Body of pancreas (tissue), 4 donors: ENCODE results near the gene MAPK8IP3. TPM values are rescaled to one million over a fixed set of nuclear protein-coding genes. Genes with fewer than 3 reads are reported as not detected.
A peak's percentile ranks its signal among the peaks of the same experiment; 100 is the strongest.

Experiments used
- ATAC-seq: fragments of 150-250 bp; one replicate; pipeline ENCODE4 v1.9.1; 2016
- DNase-seq, 4 donors: peaks; one replicate each; pipeline ENCODE4 v3.0.0-alpha.2; 2019
- H3K27ac ChIP-seq, 4 donors: fragments of 200-600 bp; sonication (generic); 1 replicate in 3 of 4; 2 replicates in 1 of 4; pipeline versions ENCODE4 v1.5.1 to v1.6.1; 2016 to 2019; ENCODE audit warnings: mild to moderate bottlenecking in 1 of 4, mixed read lengths in 1 of 4, moderate library complexity in 1 of 4
- H3K27me3 ChIP-seq, 2 donors: fragments of 200-600 bp; sonication (generic); one replicate each; pipeline ENCODE4 v1.6.0; 2016; ENCODE audit warnings: mild to moderate bottlenecking in 1 of 2
- H3K36me3 ChIP-seq, 2 donors: fragments of 200-600 bp; sonication (generic); replicated peaks in 1 of 2; 2 replicates each; pipeline ENCODE4 v1.5.1; 2016; ENCODE audit warnings: low read depth in 2 of 2; ENCODE audit not compliant: insufficient read depth in 1 of 2
- H3K4me1 ChIP-seq: fragments of 200-600 bp; sonication (generic); one replicate; pipeline ENCODE4 v1.6.0; 2016
- H3K4me3 ChIP-seq, 2 donors: fragments of 200-600 bp; sonication (generic); 1 replicate in 1 of 2; 2 replicates in 1 of 2; pipeline ENCODE4 v1.5.1; 2016 to 2019
- H3K9me3 ChIP-seq, 3 donors: fragments of 200-600 bp; sonication (generic); 1 replicate in 2 of 3; 2 replicates in 1 of 3; pipeline ENCODE4 v1.5.1; 2016
- CTCF ChIP-seq, 7 experiments: fragments of 450-650 bp in 4 of 7; fragments of 200-600 bp in 3 of 7; sonication (generic) in 3 of 7; IDR thresholded peaks; one replicate each; pipeline ENCODE4 v1.5.1; 2016 to 2019; ENCODE audit warnings: antibody characterized with exemption in 7 of 7
- POLR2A ChIP-seq, 3 donors: fragments of 450-650 bp; IDR thresholded peaks; one replicate each; pipeline ENCODE4 v1.6.1; 2016; ENCODE audit warnings: antibody characterized with exemption in 3 of 3, mild to moderate bottlenecking in 2 of 3
- WGBS, 2 donors: methylation state at CpG; one replicate each; pipeline ENCODE4 v1.1.5; 2017; 5-methylcytosine and 5-hydroxymethylcytosine counted together
- intact Hi-C: fragments of 100-400 bp; cut with DNase I; formaldehyde crosslinking; loops from one replicate; pipeline ENCODE4 v1.15.1; 2023
- total RNA-seq, 2 donors: library from RNA; depleted of rRNA; stranded (reverse); fragments of >200 nt; gene quantifications; one replicate each; pipeline ENCODE4 v1.1.0, GENCODE V29; 2016

MAPK8IP3 gene
- total RNA-seq, 2 donors from 2014 or later = 79.9 to 103 TPM

- WGBS, 2 donors = 90 to 97% methylated on average over 7 to 9 of the region's 9 CpGs
These were observed 15.4 kb downstream of the MAPK8IP3 start for GRCh38 chr16:1721372-1721771.

GRCh38 chr16:1723450-1724147 is 17.6 kb downstream of the MAPK8IP3 start:
- intact Hi-C loops = no loop called here
- no peaks in the 10 kb centered on the region for H3K9me3 ChIP-seq
- H3K27me3 ChIP-seq = no peaks in the 10 kb centered on the region
- DNase-seq = peak; percentile 49 to 62 (median 52)
- 33 to 42% methylated on average over 6 of the region's 6 CpGs for WGBS, 2 donors
- TF ChIP-seq POLR2A (IDR thresholded peaks at IDR 0.05) (no peak), CTCF (IDR thresholded peaks at IDR 0.05) (peak; percentile 32 to 84 (median 62))
- ATAC-seq = peak; percentile 70
- peaks cover 23% of the 10 kb centered on the region for H3K4me1 ChIP-seq
- H3K27ac ChIP-seq = peak overlapping the region in 1 of 4 donors; percentile 62
- H3K4me3 ChIP-seq = no peak overlapping the region
- peaks cover 0 to 5% of the 10 kb centered on the region in 2 donors for H3K36me3 ChIP-seq

More at GRCh38 chr16:1721372-1721771, 15.4 kb downstream of the MAPK8IP3 start:
- DNase-seq (no peak), ATAC-seq (no peak)
- TF ChIP-seq CTCF (IDR thresholded peaks at IDR 0.05) (no peak), POLR2A (IDR thresholded peaks at IDR 0.05) (no peak)
- intact Hi-C loops = no loop called here
- H3K9me3 ChIP-seq = no peaks in the 10 kb centered on the region
- peak overlapping the region in 1 of 4 donors; percentile 53 for H3K27ac ChIP-seq
- H3K4me1 ChIP-seq = peaks cover 23% of the 10 kb centered on the region
- H3K4me3 ChIP-seq = no peak overlapping the region
- peaks cover 0 to 3% of the 10 kb centered on the region in 2 donors for H3K36me3 ChIP-seq
- H3K27me3 ChIP-seq = no peaks in the 10 kb centered on the region

GRCh38 chr16:1724491-1724890 is 18.5 kb downstream of the MAPK8IP3 start:
- no peak overlapping the region for H3K27ac ChIP-seq
- 88 to 90% methylated on average over 12 of the region's 12 CpGs for WGBS, 2 donors
- H3K4me1 ChIP-seq = peaks cover 23% of the 10 kb centered on the region
- H3K27me3 ChIP-seq = no peaks in the 10 kb centered on the region
- DNase-seq = no peak
- H3K9me3 ChIP-seq = no peaks in the 10 kb centered on the region
- no peak for TF ChIP-seq POLR2A (IDR thresholded peaks at IDR 0.05)
- TF ChIP-seq CTCF (IDR thresholded peaks at IDR 0.05) = no peak
- H3K4me3 ChIP-seq = no peak overlapping the region
- peaks cover 5 to 6% of the 10 kb centered on the region in 2 donors for H3K36me3 ChIP-seq
- intact Hi-C loops = no loop called here
- ATAC-seq = no peak

- Histone ChIP-seq H3K9me3 (no peaks in the 10 kb centered on the region), H3K36me3 (peaks cover 5 to 6% of the 10 kb centered on the region in 2 donors), H3K27ac (no peak overlapping the region), H3K4me3 (no peak overlapping the region), H3K27me3 (no peaks in the 10 kb centered on the region), H3K4me1 (peaks cover 16% of the 10 kb centered on the region)
- ATAC-seq (no peak), DNase-seq (no peak)
- TF ChIP-seq CTCF (IDR thresholded peaks at IDR 0.05) (no peak), POLR2A (IDR thresholded peaks at IDR 0.05) (no peak)
- WGBS, 2 donors = 89 to 93% methylated on average over 25 to 32 of the region's 32 CpGs
- intact Hi-C loops = no loop called here
These were observed 20.9 kb downstream of the MAPK8IP3 start for GRCh38 chr16:1726661-1727502.
